ENCODE measurements around the gene SLC25A41.
A peak's percentile ranks its signal among the peaks of the same experiment; 100 is the strongest.

Gene SLC25A41

GRCh38 chr19:6417713-6418561 is 15.6 kb downstream of the SLC25A41 start:
- H3K4me3 ChIP-seq (ENCODE audit: low read depth, low read length) = no peak overlapping the region
- TF ChIP-seq CTCF (IDR thresholded peaks at IDR 0.05; ENCODE audit: low read depth, low read length) = peak; percentile 25; the same call in 1 of the 2 replicates

- no peak for TF ChIP-seq CTCF (IDR thresholded peaks at IDR 0.05; ENCODE audit: low read depth, low read length)
- no peak overlapping the region for H3K4me3 ChIP-seq (ENCODE audit: low read depth, low read length)
Measured at GRCh38 chr19:6416658-6417405, 16.7 kb downstream of the SLC25A41 start.

- no peak overlapping the region for H3K4me3 ChIP-seq (ENCODE audit: low read depth, low read length)
- no peak for TF ChIP-seq CTCF (IDR thresholded peaks at IDR 0.05; ENCODE audit: low read depth, low read length)
Measured at GRCh38 chr19:6415591-6416190, 17.9 kb downstream of the SLC25A41 start.

- H3K4me3 ChIP-seq (ENCODE audit: low read depth, low read length) = no peak overlapping the region
- no peak for TF ChIP-seq CTCF (IDR thresholded peaks at IDR 0.05; ENCODE audit: low read depth, low read length)
Measured at GRCh38 chr19:6414793-6415590, 18.6 kb downstream of the SLC25A41 start.

- no peak overlapping the region for H3K4me3 ChIP-seq (ENCODE audit: low read depth, low read length)
- no peak for TF ChIP-seq CTCF (IDR thresholded peaks at IDR 0.05; ENCODE audit: low read depth, low read length)
Measured at GRCh38 chr19:6413721-6414643, 19.6 kb downstream of the SLC25A41 start.

- no peak for TF ChIP-seq CTCF (IDR thresholded peaks at IDR 0.05; ENCODE audit: low read depth, low read length)
- no peak overlapping the region for H3K4me3 ChIP-seq (ENCODE audit: low read depth, low read length)
Measured at GRCh38 chr19:6413291-6413690, 20.3 kb downstream of the SLC25A41 start.
